ENCODE measurements around the gene ZSCAN18. TPM values are rescaled to one million over a fixed set of nuclear protein-coding genes. Genes with fewer than 3 reads are reported as not detected.

The ZSCAN18 gene
- total RNA-seq, 1 donor from 2014 or later = 5.3 TPM

- intact Hi-C loops (cut with micrococcal nuclease) = no loop called here
- H3K36me3 Mint-ChIP-seq (ENCODE audit: low read depth) = peaks cover 4% of the 10 kb centered on the region
- no peak overlapping the region for H3K27ac Mint-ChIP-seq
- peaks cover 14% of the 10 kb centered on the region for H3K9me3 Mint-ChIP-seq
- no peaks in the 10 kb centered on the region for H3K27me3 Mint-ChIP-seq
- DNase-seq = no peak
- H3K4me1 Mint-ChIP-seq = peaks cover 8% of the 10 kb centered on the region
- peak overlapping the region; percentile 71 for H3K4me3 Mint-ChIP-seq
These were observed 682 bp downstream of the ZSCAN18 start for GRCh38 chr19:58097349-58097748.

- DNase-seq = no peak
- Mint-ChIP-seq H3K36me3 (ENCODE audit: low read depth) (peaks cover 5% of the 10 kb centered on the region), H3K27ac (peak overlapping the region; percentile 81), H3K27me3 (no peaks in the 10 kb centered on the region), H3K9me3 (peaks cover 14% of the 10 kb centered on the region), H3K4me3 (peak overlapping the region; percentile 71), H3K4me1 (peaks cover 8% of the 10 kb centered on the region)
- intact Hi-C loops (cut with micrococcal nuclease) = no loop called here
These were observed 1.1 kb downstream of the ZSCAN18 start for GRCh38 chr19:58096884-58097283.

- Mint-ChIP-seq H3K4me1 (peaks cover 8% of the 10 kb centered on the region), H3K9me3 (peaks cover 16% of the 10 kb centered on the region), H3K4me3 (no peak overlapping the region), H3K36me3 (ENCODE audit: low read depth) (peaks cover 7% of the 10 kb centered on the region), H3K27me3 (no peaks in the 10 kb centered on the region), H3K27ac (no peak overlapping the region)
- intact Hi-C loops (cut with micrococcal nuclease) = no loop called here
- DNase-seq = no peak
These were observed 2.7 kb downstream of the ZSCAN18 start for GRCh38 chr19:58095328-58095727.

GRCh38 chr19:58093071-58093470 is 5.0 kb downstream of the ZSCAN18 start:
- Mint-ChIP-seq H3K36me3 (ENCODE audit: low read depth) (peaks cover 9% of the 10 kb centered on the region), H3K27me3 (no peaks in the 10 kb centered on the region), H3K9me3 (peaks cover 10% of the 10 kb centered on the region), H3K4me3 (no peak overlapping the region), H3K27ac (no peak overlapping the region), H3K4me1 (peaks cover 2% of the 10 kb centered on the region)
- DNase-seq = no peak
- intact Hi-C loops (cut with micrococcal nuclease) = no loop called here

GRCh38 chr19:58091251-58091995 is 6.6 kb downstream of the ZSCAN18 start:
- intact Hi-C loops (cut with micrococcal nuclease) = no loop called here
- Mint-ChIP-seq H3K36me3 (ENCODE audit: low read depth) (peaks cover 8% of the 10 kb centered on the region), H3K4me3 (no peak overlapping the region), H3K4me1 (no peaks in the 10 kb centered on the region), H3K27ac (no peak overlapping the region), H3K9me3 (peaks cover 8% of the 10 kb centered on the region), H3K27me3 (no peaks in the 10 kb centered on the region)
- no peak for DNase-seq

- Mint-ChIP-seq H3K27ac (no peak overlapping the region), H3K9me3 (peaks cover 8% of the 10 kb centered on the region), H3K4me3 (no peak overlapping the region), H3K4me1 (no peaks in the 10 kb centered on the region), H3K36me3 (ENCODE audit: low read depth) (peaks cover 7% of the 10 kb centered on the region), H3K27me3 (no peaks in the 10 kb centered on the region)
- intact Hi-C loops (cut with micrococcal nuclease) = no loop called here
- no peak for DNase-seq
These were observed 8.2 kb downstream of the ZSCAN18 start for GRCh38 chr19:58089846-58090245.

GRCh38 chr19:58088521-58089052 is 9.4 kb downstream of the ZSCAN18 start:
- peaks cover 11% of the 10 kb centered on the region for H3K9me3 Mint-ChIP-seq
- H3K27ac Mint-ChIP-seq = no peak overlapping the region
- no peaks in the 10 kb centered on the region for H3K4me1 Mint-ChIP-seq
- peaks cover 10% of the 10 kb centered on the region for H3K36me3 Mint-ChIP-seq (ENCODE audit: low read depth)
- H3K4me3 Mint-ChIP-seq = no peak overlapping the region
- intact Hi-C loops (cut with micrococcal nuclease) = no loop called here
- H3K27me3 Mint-ChIP-seq = no peaks in the 10 kb centered on the region
- DNase-seq = no peak

- no peak for DNase-seq
- Mint-ChIP-seq H3K27ac (no peak overlapping the region), H3K27me3 (no peaks in the 10 kb centered on the region), H3K4me3 (no peak overlapping the region), H3K36me3 (ENCODE audit: low read depth) (peaks cover 10% of the 10 kb centered on the region), H3K9me3 (peaks cover 8% of the 10 kb centered on the region), H3K4me1 (no peaks in the 10 kb centered on the region)
- intact Hi-C loops (cut with micrococcal nuclease) = no loop called here
These were observed 11.0 kb downstream of the ZSCAN18 start for GRCh38 chr19:58086825-58087710.

GRCh38 chr19:58085348-58085875 is 12.6 kb downstream of the ZSCAN18 start:
- Mint-ChIP-seq H3K4me1 (no peaks in the 10 kb centered on the region), H3K4me3 (no peak overlapping the region), H3K27me3 (no peaks in the 10 kb centered on the region), H3K36me3 (ENCODE audit: low read depth) (peaks cover 7% of the 10 kb centered on the region), H3K9me3 (peaks cover 11% of the 10 kb centered on the region), H3K27ac (no peak overlapping the region)
- intact Hi-C loops (cut with micrococcal nuclease) = no loop called here
- DNase-seq = no peak

GRCh38 chr19:58084596-58085347 is 13.3 kb downstream of the ZSCAN18 start:
- intact Hi-C loops (cut with micrococcal nuclease) = no loop called here
- no peak for DNase-seq
- Mint-ChIP-seq H3K27ac (no peak overlapping the region), H3K4me1 (no peaks in the 10 kb centered on the region), H3K36me3 (ENCODE audit: low read depth) (peaks cover 7% of the 10 kb centered on the region), H3K27me3 (no peaks in the 10 kb centered on the region), H3K9me3 (peaks cover 16% of the 10 kb centered on the region), H3K4me3 (no peak overlapping the region)

- Mint-ChIP-seq H3K4me1 (no peaks in the 10 kb centered on the region), H3K27me3 (no peaks in the 10 kb centered on the region), H3K27ac (no peak overlapping the region), H3K4me3 (no peak overlapping the region), H3K36me3 (ENCODE audit: low read depth) (peaks cover 5% of the 10 kb centered on the region), H3K9me3 (peaks cover 16% of the 10 kb centered on the region)
- DNase-seq = no peak
- intact Hi-C loops (cut with micrococcal nuclease) = no loop called here
These were observed 15.0 kb downstream of the ZSCAN18 start for GRCh38 chr19:58083021-58083420.

GRCh38 chr19:58079792-58080191 is 18.2 kb downstream of the ZSCAN18 start:
- Mint-ChIP-seq H3K9me3 (peaks cover 22% of the 10 kb centered on the region), H3K4me1 (no peaks in the 10 kb centered on the region), H3K4me3 (no peak overlapping the region), H3K27ac (no peak overlapping the region), H3K27me3 (no peaks in the 10 kb centered on the region), H3K36me3 (ENCODE audit: low read depth) (peaks cover 3% of the 10 kb centered on the region)
- DNase-seq = no peak
- intact Hi-C loops (cut with micrococcal nuclease) = no loop called here

GRCh38 chr19:58067240-58067912 is 30.7 kb downstream of the ZSCAN18 start:
- H3K36me3 Mint-ChIP-seq (ENCODE audit: low read depth) = peaks cover 3% of the 10 kb centered on the region
- H3K4me3 Mint-ChIP-seq = no peak overlapping the region
- no peak overlapping the region for H3K27ac Mint-ChIP-seq
- no peak for DNase-seq
- H3K4me1 Mint-ChIP-seq = no peaks in the 10 kb centered on the region
- intact Hi-C loops (cut with micrococcal nuclease) = no loop called here
- peaks cover 23% of the 10 kb centered on the region for H3K9me3 Mint-ChIP-seq
- H3K27me3 Mint-ChIP-seq = no peaks in the 10 kb centered on the region
